Measurements from ENCODE around the gene RALGPS2.

RALGPS2 gene

DNA sequence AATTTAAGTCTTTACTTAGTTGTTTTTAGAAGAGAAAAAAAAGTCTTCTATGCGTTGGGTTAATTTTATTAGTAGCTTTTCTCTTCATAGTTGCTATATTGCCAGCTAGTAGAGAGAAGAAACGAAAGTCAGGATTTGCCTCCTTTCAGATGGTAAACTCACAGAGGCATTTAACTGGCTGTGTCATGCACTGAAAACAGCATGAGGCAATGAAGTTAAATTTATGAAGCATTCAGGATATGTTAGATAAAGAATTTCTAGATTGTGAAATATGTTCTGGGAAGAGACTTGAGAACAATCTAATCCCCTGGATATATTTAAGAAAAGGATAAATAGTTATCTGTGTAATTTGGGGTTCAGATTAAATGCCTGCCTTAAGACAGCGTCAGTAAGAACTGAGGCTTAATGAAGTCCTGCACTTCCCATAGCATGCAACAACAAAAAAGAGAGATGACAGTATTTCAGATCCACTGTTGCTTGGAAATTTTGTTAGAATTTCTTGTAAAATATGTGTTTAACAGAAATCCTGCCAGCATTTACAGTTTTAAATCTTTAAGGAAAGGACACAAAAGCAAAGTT lies 144.2 kb downstream of the RALGPS2 start:
- DNase-seq, result no peak

- no peak for DNase-seq
Observed at GRCh38 chr1:178870221-178870620, 145.2 kb downstream of the RALGPS2 start.

GRCh38 chr1:178870944-178871343 lies 145.9 kb downstream of the RALGPS2 start, which contains the start of gene ANGPTL1:
ANGPTL1 (minus strand) TSS chr1:178871077; CDS start chr1:178865776, 5,301 bp downstream.
- DNase-seq, result no peak

GRCh38 chr1:178871551-178872320 lies 146.7 kb downstream of the RALGPS2 start:
- no peak for DNase-seq

DNA sequence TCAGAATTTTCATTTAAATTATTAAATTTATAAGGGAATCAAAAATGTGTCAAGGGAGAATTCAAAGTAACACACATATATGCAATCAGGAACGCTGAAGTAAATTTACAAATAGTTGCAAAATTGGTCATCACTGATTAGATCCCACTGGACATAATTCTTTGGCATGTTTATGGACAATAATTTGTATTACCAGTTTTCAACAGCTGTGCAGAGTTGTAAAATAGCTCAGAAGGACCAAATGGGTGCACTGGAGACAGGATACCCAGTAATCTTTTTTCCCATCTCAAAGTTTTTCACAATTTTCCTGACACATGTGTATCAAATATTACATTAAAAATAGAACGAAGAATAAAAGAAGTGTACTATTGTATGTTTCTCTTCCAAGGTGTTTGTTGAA lies 149.9 kb downstream of the RALGPS2 start:
- no peak for DNase-seq

- DNase-seq, result no peak
Observed at GRCh38 chr1:178875936-178876335, 150.9 kb downstream of the RALGPS2 start.

DNA sequence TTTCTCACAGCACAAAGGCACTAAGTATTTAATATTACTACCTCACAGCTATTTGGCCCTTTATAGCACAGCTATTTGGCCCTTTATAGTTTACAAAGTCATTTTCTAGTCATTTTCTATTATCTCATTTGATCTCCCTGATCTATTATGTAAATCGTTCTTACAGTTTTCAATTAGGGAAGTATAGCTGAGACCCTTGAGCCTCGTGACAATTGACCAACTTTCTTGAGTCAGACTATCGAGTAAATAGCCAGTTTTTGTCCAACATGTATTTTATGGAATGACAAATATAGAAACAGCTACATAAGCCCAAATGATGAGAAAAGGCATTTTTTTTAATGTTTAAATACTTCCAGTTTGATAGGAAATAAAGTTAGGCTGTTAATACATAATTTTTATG lies 152.9 kb downstream of the RALGPS2 start:
- DNase-seq, result no peak

DNA sequence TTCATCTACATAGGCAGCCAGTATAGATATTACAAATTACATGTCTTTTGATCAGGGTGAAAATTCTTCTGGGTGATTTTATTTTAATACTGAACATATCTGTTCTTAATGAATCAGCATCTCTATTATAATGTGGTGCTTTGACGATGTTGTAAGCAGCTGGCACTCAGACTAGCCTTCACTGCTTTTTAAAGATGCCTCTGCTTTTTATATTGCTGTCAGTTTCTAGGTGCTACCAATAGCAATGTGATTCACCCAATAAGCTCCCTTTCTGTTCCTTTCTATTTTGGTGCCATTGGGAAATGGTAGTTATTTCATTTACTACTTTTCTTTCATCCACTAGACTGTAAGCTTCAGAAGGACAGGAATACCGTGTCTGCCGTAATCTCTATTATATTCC lies 156.9 kb downstream of the RALGPS2 start:
- no peak for DNase-seq

GRCh38 chr1:178885869-178886268 lies 160.8 kb downstream of the RALGPS2 start:
- DNase-seq, result no peak

DNA sequence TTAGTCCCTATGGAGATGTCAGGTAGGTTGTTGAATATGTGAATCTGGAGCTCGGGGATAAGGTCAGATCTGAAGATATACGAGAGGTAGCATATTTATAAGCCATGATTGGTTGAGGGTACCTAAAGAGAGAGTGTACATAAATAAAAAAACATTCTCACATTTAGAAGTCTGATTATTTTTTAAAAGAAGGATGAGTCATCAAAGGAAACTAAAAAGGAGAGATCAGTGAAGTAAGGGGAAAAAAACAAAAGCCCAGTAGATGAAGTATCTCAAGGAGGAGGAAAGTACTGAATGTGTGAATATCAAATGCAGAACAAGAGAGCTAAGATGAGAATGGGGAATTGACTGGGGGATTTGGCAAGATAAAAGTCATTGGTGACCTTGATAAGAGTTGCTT lies 161.5 kb downstream of the RALGPS2 start:
- DNase-seq, result no peak

- no peak for DNase-seq
Observed at GRCh38 chr1:178895928-178896327, 170.9 kb downstream of the RALGPS2 start.

DNA sequence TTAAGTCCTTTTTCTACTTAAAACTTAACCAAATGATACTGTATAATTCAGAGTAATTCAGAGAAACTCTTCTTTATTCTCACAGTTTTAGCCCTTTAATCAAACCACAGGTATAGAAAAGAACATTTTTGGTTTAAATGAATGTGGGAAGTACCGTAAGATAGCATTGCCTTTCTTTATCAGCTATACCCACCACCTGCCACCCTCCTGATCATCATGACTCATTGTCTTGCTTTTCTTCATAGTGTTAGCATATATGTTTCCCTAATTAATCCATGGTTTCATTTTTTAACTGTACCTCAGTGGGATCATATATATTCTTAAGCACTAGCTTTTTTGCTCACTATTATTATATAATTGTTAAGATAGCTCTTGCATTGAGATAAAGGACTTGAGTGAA lies 173.4 kb downstream of the RALGPS2 start:
- DNase-seq, result no peak

DNA sequence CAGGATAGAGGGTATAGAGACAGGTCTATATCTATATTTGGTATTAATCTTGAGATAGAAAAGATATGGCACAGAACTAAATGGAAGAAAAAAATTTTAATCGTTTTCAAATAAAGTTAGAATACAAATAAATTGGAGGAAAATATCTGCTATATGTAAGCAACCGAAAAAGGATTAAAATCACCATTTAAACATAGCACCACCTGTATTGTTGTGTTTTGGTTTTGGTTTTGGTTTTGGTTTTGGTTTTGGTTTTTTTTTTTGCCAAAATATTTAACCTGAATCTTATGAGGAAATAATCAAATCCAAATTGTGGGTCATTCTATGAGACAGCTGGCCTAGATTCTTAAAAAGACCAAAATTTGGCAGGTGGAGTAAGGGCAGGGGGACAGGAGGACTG lies 174.4 kb downstream of the RALGPS2 start:
- no peak for DNase-seq

DNA sequence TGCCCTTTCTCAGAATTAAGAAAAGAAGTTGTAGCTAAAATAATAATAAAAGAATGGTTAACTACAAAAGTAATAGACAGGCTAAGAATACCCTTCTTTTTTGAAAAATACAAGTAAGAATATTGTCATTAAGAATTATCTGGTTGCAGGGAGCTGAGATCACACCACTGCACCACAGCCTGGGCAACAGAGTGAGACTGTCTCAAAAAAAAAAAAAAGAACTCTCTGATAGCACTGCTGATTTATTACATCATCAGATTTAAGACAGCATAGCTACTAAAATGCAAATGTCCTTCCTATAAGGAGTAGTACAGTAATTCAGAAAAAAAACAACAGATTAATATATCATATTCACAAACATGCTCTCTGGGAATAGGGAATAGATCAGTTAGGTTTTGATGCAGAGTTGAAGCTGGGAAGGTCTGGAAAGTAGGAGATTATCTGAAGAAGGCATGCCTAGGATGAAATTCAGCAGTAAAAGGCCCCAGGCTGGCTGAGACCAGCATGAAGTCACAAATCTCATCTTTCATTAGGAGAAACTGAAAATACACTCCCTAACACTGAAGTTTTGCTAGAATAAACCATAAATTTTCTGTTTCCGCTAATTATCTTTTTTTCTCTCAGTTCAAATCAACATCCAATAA lies 176.6 kb downstream of the RALGPS2 start:
- no peak for DNase-seq

- DNase-seq, result no peak
Observed at GRCh38 chr1:178908358-178908757, 183.3 kb downstream of the RALGPS2 start.

GRCh38 chr1:178910023-178910422 lies 185.0 kb downstream of the RALGPS2 start:
- no peak for DNase-seq

- no peak for DNase-seq
Observed at GRCh38 chr1:178912597-178912996, 187.6 kb downstream of the RALGPS2 start.

GRCh38 chr1:178916448-178917174 lies 191.6 kb downstream of the RALGPS2 start:
- DNase-seq, result no peak

DNA sequence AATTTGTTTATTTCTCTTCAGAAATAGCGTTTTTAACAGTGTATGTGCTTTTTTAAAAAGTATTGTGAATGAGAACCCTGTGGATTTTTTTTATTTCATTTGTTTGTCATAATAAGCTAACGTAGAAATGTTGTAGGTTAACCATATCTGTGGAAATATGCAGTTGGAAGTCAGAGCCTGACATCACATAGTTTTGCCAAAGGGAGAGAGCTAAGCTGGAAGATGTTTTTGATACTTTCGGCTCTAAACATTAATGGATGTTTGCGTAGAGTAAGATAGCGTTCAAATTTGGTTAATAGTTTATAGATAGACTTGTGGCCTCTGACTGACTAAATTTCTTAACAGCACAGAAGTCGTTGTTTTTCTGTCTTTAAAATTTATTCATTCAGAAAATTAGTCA lies 193.3 kb downstream of the RALGPS2 start:
- no peak for DNase-seq

GRCh38 chr1:178918955-178919354 lies 193.9 kb downstream of the RALGPS2 start:
- DNase-seq, result no peak

DNA sequence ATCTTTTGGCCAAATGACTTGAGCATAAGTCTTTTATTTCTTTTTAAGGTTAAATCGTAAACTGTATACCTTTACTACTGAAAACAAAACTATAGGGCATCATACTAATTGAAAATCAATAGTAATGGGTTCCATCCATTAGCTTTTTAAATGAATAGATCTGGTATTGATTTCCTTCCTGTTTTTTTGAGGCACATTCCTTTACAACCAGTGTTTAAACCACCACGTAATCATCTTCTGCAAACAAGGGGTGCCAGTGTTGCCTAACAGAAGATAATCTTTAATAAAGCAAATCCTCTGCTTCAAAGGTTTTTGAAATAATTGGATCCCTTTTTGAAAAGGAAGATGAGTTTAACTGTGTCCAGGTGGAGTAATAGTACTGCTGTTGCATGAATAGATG lies 194.5 kb downstream of the RALGPS2 start:
- DNase-seq, result no peak

GRCh38 chr1:178921499-178921898 lies 196.5 kb downstream of the RALGPS2 start:
- DNase-seq, result no peak

- no peak for DNase-seq
Observed at GRCh38 chr1:178923512-178923911, 198.5 kb downstream of the RALGPS2 start.

- no peak for DNase-seq
Observed at GRCh38 chr1:178926046-178926445, 201.0 kb downstream of the RALGPS2 start.

Data from midbrain (tissue), 1 donor.